ENCODE data around the gene TUFT1.
"Not testable (repeated sequence)": the region's sequence is repeated elsewhere in the genome, so short reads cannot be mapped to it uniquely, and the experiment has no call there.

The TUFT1 gene

DNA sequence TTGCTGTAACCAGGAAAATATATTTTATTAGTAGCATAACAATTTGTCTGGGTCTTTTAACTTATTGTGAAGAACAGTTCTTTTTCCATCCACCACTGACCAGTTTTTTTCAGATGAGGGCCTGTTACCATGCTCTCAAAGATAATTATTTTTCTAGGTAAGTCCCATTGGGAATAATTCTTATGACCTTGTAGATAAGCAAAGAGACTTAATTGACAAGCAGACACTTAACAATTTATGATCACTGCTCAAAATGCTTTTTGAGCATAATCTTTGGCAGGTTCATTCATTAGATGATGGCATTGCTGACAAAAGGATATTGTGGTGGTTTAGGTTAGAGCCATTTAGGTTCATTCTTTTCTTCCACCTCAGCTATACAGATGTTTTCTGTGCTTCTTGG is 78.4 kb downstream of the TUFT1 start:
- Histone ChIP-seq H3K4me1 (ENCODE audit: control insufficient read depth, insufficient read depth, low read depth, low read length) (peaks cover 10% of the 10 kb centered on the region), H3K27ac (ENCODE audit: low read length, poor library complexity, severe bottlenecking) (no peak overlapping the region), H3K14ac (ENCODE audit: low read length in 2 of 2) (no peak overlapping the region), H4K91ac (ENCODE audit: low read length) (no peak overlapping the region), H2AFZ (ENCODE audit: low read depth, low read length) (no peak overlapping the region), H3K9me3 (ENCODE audit: control insufficient read depth, low read length) (no peaks in the 10 kb centered on the region), H2BK12ac (ENCODE audit: low read length in 2 of 2) (no peak overlapping the region), H4K8ac (ENCODE audit: low read length) (no peak overlapping the region), H2BK120ac (ENCODE audit: low read depth, low read length) (no peak overlapping the region), H2BK15ac (ENCODE audit: low read depth, poor library complexity, severe bottlenecking) (no peak overlapping the region), H3K23ac (ENCODE audit: low read length in 2 of 2) (no peak overlapping the region), H3K36me3 (ENCODE audit: control insufficient read depth in 1 of 2, insufficient read depth in 2 of 2, low read depth in 1 of 2, low read length in 2 of 2) (peaks cover 0 to 8% of the 10 kb centered on the region in 2 experiments), H2BK5ac (ENCODE audit: low read depth, low read length, poor library complexity, severe bottlenecking) (no peak overlapping the region), H3K27me3 (ENCODE audit: control insufficient read depth in 1 of 2, insufficient read depth in 1 of 2, low read length in 2 of 2) (no peaks in the 10 kb centered on the region), H2AK5ac (ENCODE audit: low read length, severe bottlenecking) (no peak overlapping the region), H3K4me2 (ENCODE audit: low read length, poor library complexity, severe bottlenecking) (no peak overlapping the region), H3K18ac (ENCODE audit: low read depth in 1 of 2, low read length in 2 of 2) (no peak overlapping the region), H3K9ac (ENCODE audit: low read length) (no peak overlapping the region), H3K4ac (ENCODE audit: low read depth in 1 of 2, low read length in 2 of 2) (no peak overlapping the region), H3K79me1 (replicated peaks; ENCODE audit: low read length, poor library complexity, severe bottlenecking) (peaks cover 9% of the 10 kb centered on the region), H3K4me3 (ENCODE audit: insufficient read depth in 1 of 2, low read depth in 1 of 2, low read length in 2 of 2) (no peak overlapping the region)
- DNase-seq: no peak

DNA sequence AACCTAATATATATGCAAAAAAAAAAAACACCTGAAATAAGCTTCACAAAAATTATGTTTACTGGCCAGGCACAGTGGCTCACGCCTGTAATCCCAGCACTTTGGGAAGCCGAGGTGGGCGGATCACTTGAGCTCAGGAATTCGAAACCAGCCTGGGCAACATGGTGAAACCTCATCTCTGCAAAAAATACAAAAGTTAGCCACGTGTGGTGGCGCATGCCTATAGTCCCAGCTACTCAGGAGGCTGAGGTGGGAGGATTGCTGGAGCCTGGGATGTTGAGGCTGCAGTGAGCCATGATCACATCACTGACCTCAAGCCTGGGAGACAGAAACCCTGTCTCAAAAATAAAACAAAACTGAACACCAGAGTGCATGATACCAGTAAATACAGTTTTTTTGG is 78.9 kb downstream of the TUFT1 start:
- not testable (repeated sequence) for H3K23ac ChIP-seq (ENCODE audit: low read length in 2 of 2); H2BK120ac ChIP-seq (ENCODE audit: low read depth, low read length); H3K36me3 ChIP-seq (ENCODE audit: control insufficient read depth in 1 of 2, insufficient read depth in 2 of 2, low read depth in 1 of 2, low read length in 2 of 2); H2AK5ac ChIP-seq (ENCODE audit: low read length, severe bottlenecking); H3K27me3 ChIP-seq (ENCODE audit: control insufficient read depth in 1 of 2, insufficient read depth in 1 of 2, low read length in 2 of 2); H3K9ac ChIP-seq (ENCODE audit: low read length); H3K9me3 ChIP-seq (ENCODE audit: control insufficient read depth, low read length); H3K4ac ChIP-seq (ENCODE audit: low read depth in 1 of 2, low read length in 2 of 2); H4K8ac ChIP-seq (ENCODE audit: low read length); H3K4me2 ChIP-seq (ENCODE audit: low read length, poor library complexity, severe bottlenecking); H2AFZ ChIP-seq (ENCODE audit: low read depth, low read length); H2BK5ac ChIP-seq (ENCODE audit: low read depth, low read length, poor library complexity, severe bottlenecking); H4K91ac ChIP-seq (ENCODE audit: low read length); H3K4me1 ChIP-seq (ENCODE audit: control insufficient read depth, insufficient read depth, low read depth, low read length); H2BK15ac ChIP-seq (ENCODE audit: low read depth, poor library complexity, severe bottlenecking); DNase-seq; H3K4me3 ChIP-seq (ENCODE audit: insufficient read depth in 1 of 2, low read depth in 1 of 2, low read length in 2 of 2); H3K27ac ChIP-seq (ENCODE audit: low read length, poor library complexity, severe bottlenecking); H3K14ac ChIP-seq (ENCODE audit: low read length in 2 of 2)
- peak overlapping the region in 1 of 2 experiments; percentile 40 for H3K18ac ChIP-seq (ENCODE audit: low read depth in 1 of 2, low read length in 2 of 2)
- H2BK12ac ChIP-seq (ENCODE audit: low read length in 2 of 2): peak overlapping the region in 1 of 2 experiments; percentile 63
- 78% methylated on average over 6 of the region's 6 CpGs for WGBS
- H3K79me1 ChIP-seq (replicated peaks; ENCODE audit: low read length, poor library complexity, severe bottlenecking): peaks cover 11% of the 10 kb centered on the region

DNA sequence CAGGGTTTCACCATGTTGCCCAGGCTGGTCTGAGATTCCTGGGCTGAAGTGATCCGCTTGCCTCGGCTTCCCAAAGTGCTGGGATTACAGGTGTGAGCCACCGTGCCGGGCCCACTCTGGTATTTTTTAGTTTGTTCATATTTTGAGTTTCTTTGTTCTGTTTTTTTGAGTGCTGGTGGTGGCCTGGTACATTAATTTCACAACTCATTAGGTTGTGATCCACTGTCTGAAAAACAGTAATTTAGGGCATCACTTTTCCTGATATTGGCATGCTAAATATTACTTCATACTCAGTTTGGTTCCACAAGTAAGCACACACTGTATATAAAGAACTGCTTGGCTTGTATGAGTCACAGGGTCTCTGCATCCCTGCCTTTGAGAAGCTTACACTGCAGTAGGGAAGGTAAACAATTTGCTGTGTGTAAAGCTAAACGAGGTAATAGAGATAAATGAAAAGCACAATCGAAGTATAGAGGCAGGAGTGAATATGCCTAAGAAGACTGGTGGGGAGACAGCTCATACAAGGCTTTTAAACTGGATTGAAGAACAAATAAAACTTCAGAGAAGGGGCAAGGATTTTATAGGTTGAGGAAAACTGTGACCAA is 79.5 kb downstream of the TUFT1 start:
- Histone ChIP-seq H3K79me1 (replicated peaks; ENCODE audit: low read length, poor library complexity, severe bottlenecking) (peaks cover 12% of the 10 kb centered on the region), H2BK15ac (ENCODE audit: low read depth, poor library complexity, severe bottlenecking) (no peak overlapping the region), H3K27me3 (ENCODE audit: control insufficient read depth in 1 of 2, insufficient read depth in 1 of 2, low read length in 2 of 2) (no peaks in the 10 kb centered on the region), H3K9me3 (ENCODE audit: control insufficient read depth, low read length) (no peaks in the 10 kb centered on the region), H3K4me1 (ENCODE audit: control insufficient read depth, insufficient read depth, low read depth, low read length) (peaks cover 8% of the 10 kb centered on the region), H3K9ac (ENCODE audit: low read length) (peak overlapping the region; percentile 41), H3K4me3 (ENCODE audit: insufficient read depth in 1 of 2, low read depth in 1 of 2, low read length in 2 of 2) (peak overlapping the region in 1 of 2 experiments; percentile 26), H2BK5ac (ENCODE audit: low read depth, low read length, poor library complexity, severe bottlenecking) (no peak overlapping the region), H3K4me2 (ENCODE audit: low read length, poor library complexity, severe bottlenecking) (no peak overlapping the region), H3K18ac (ENCODE audit: low read depth in 1 of 2, low read length in 2 of 2) (no peak overlapping the region), H3K23ac (ENCODE audit: low read length in 2 of 2) (no peak overlapping the region), H3K4ac (ENCODE audit: low read depth in 1 of 2, low read length in 2 of 2) (peak overlapping the region in 1 of 2 experiments; percentile 16), H3K14ac (ENCODE audit: low read length in 2 of 2) (no peak overlapping the region), H2AK5ac (ENCODE audit: low read length, severe bottlenecking) (no peak overlapping the region), H2AFZ (ENCODE audit: low read depth, low read length) (no peak overlapping the region), H3K36me3 (ENCODE audit: control insufficient read depth in 1 of 2, insufficient read depth in 2 of 2, low read depth in 1 of 2, low read length in 2 of 2) (peaks cover 0 to 8% of the 10 kb centered on the region in 2 experiments), H4K91ac (ENCODE audit: low read length) (no peak overlapping the region), H4K8ac (ENCODE audit: low read length) (no peak overlapping the region), H2BK120ac (ENCODE audit: low read depth, low read length) (no peak overlapping the region), H2BK12ac (ENCODE audit: low read length in 2 of 2) (no peak overlapping the region), H3K27ac (ENCODE audit: low read length, poor library complexity, severe bottlenecking) (peak overlapping the region; percentile 38)
- 60% methylated on average over 6 of the region's 6 CpGs for WGBS
- DNase-seq: peak; percentile 89

DNA sequence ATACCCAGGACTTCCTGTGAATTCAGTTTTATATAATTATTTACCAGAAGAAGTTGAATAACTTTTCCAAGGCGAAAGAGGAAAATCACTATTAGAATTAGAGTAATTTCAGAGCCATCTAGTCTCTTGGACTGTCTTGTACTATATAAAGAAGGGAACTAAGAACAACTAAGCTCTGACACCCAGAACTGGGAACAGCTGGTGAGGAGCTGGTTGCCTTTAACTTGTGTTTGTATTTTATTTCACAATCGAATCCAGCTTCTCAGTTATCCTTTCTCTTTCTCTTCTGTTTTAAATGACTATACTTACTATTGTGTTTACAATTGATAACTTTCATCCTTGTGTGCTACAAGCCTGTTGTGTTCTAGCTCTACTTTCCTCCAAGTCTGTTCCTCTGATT is 80.2 kb downstream of the TUFT1 start:
- Histone ChIP-seq H3K79me1 (replicated peaks; ENCODE audit: low read length, poor library complexity, severe bottlenecking) (peaks cover 11% of the 10 kb centered on the region), H2BK12ac (ENCODE audit: low read length in 2 of 2) (no peak overlapping the region), H3K27me3 (ENCODE audit: control insufficient read depth in 1 of 2, insufficient read depth in 1 of 2, low read length in 2 of 2) (no peaks in the 10 kb centered on the region), H3K4ac (ENCODE audit: low read depth in 1 of 2, low read length in 2 of 2) (no peak overlapping the region), H2BK120ac (ENCODE audit: low read depth, low read length) (no peak overlapping the region), H3K9me3 (ENCODE audit: control insufficient read depth, low read length) (no peaks in the 10 kb centered on the region), H3K18ac (ENCODE audit: low read depth in 1 of 2, low read length in 2 of 2) (no peak overlapping the region), H2AFZ (ENCODE audit: low read depth, low read length) (no peak overlapping the region), H4K8ac (ENCODE audit: low read length) (no peak overlapping the region), H3K23ac (ENCODE audit: low read length in 2 of 2) (no peak overlapping the region), H3K36me3 (ENCODE audit: control insufficient read depth in 1 of 2, insufficient read depth in 2 of 2, low read depth in 1 of 2, low read length in 2 of 2) (peaks cover 0 to 1% of the 10 kb centered on the region in 2 experiments), H3K4me2 (ENCODE audit: low read length, poor library complexity, severe bottlenecking) (no peak overlapping the region), H2BK5ac (ENCODE audit: low read depth, low read length, poor library complexity, severe bottlenecking) (no peak overlapping the region), H3K4me3 (ENCODE audit: insufficient read depth in 1 of 2, low read depth in 1 of 2, low read length in 2 of 2) (peak overlapping the region in 1 of 2 experiments; percentile 26), H4K91ac (ENCODE audit: low read length) (no peak overlapping the region), H3K14ac (ENCODE audit: low read length in 2 of 2) (no peak overlapping the region), H3K27ac (ENCODE audit: low read length, poor library complexity, severe bottlenecking) (no peak overlapping the region), H2AK5ac (ENCODE audit: low read length, severe bottlenecking) (no peak overlapping the region), H3K4me1 (ENCODE audit: control insufficient read depth, insufficient read depth, low read depth, low read length) (peaks cover 8% of the 10 kb centered on the region), H2BK15ac (ENCODE audit: low read depth, poor library complexity, severe bottlenecking) (no peak overlapping the region), H3K9ac (ENCODE audit: low read length) (peak overlapping the region; percentile 41)
- peak; percentile 84 for DNase-seq
- WGBS: no CpG with 5 or more reads among the region's 2 CpGs

Measured in mesenchymal stem cell (in vitro differentiated cells and primary cell).